ENCODE results near the gene ZFR2.

Gene ZFR2

GRCh38 chr19:3778899-3779723 is 89.7 kb downstream of the ZFR2 start:
- no peak overlapping the region for H3K4me3 Mint-ChIP-seq
- H3K4me1 Mint-ChIP-seq = peaks cover 0 to 4% of the 10 kb centered on the region in 2 donors
- peaks cover 16 to 34% of the 10 kb centered on the region in 2 donors for H3K36me3 Mint-ChIP-seq
- no peaks in the 10 kb centered on the region for H3K27me3 Mint-ChIP-seq
- H3K9me3 Mint-ChIP-seq = peaks cover 14 to 15% of the 10 kb centered on the region in 2 donors
- H3K27ac Mint-ChIP-seq = no peak overlapping the region
- DNase-seq (no peak), ATAC-seq (replicated peaks) (no peak)

- Mint-ChIP-seq H3K4me1 (peaks cover 4 to 5% of the 10 kb centered on the region in 2 donors), H3K9me3 (peaks cover 14 to 15% of the 10 kb centered on the region in 2 donors), H3K4me3 (no peak overlapping the region), H3K36me3 (peaks cover 16 to 31% of the 10 kb centered on the region in 2 donors), H3K27ac (no peak overlapping the region), H3K27me3 (no peaks in the 10 kb centered on the region)
- no peak for DNase-seq
- peak in 1 of 2 donors; percentile 7 for ATAC-seq (replicated peaks)
Observed at GRCh38 chr19:3778104-3778867, 90.6 kb downstream of the ZFR2 start.

- ATAC-seq (replicated peaks) (no peak), DNase-seq (no peak)
- no peak overlapping the region for H3K27ac Mint-ChIP-seq
- peaks cover 4 to 17% of the 10 kb centered on the region in 2 donors for H3K36me3 Mint-ChIP-seq
- H3K4me3 Mint-ChIP-seq = no peak overlapping the region
- peaks cover 4 to 10% of the 10 kb centered on the region in 2 donors for H3K4me1 Mint-ChIP-seq
- peaks cover 3 to 6% of the 10 kb centered on the region in 2 donors for H3K9me3 Mint-ChIP-seq
- no peaks in the 10 kb centered on the region for H3K27me3 Mint-ChIP-seq
Observed at GRCh38 chr19:3776479-3777040, 92.3 kb downstream of the ZFR2 start.

GRCh38 chr19:3775831-3776230 is 93.0 kb downstream of the ZFR2 start:
- no peak for DNase-seq

GRCh38 chr19:3775374-3775711 is 93.5 kb downstream of the ZFR2 start:
- Mint-ChIP-seq H3K36me3 (peaks cover 4 to 19% of the 10 kb centered on the region in 2 donors), H3K27ac (no peak overlapping the region), H3K9me3 (peaks cover 0 to 3% of the 10 kb centered on the region in 2 donors), H3K4me3 (no peak overlapping the region), H3K27me3 (no peaks in the 10 kb centered on the region), H3K4me1 (peaks cover 4 to 10% of the 10 kb centered on the region in 2 donors)
- DNase-seq (no peak), ATAC-seq (replicated peaks) (no peak)

More at GRCh38 chr19:3775831-3776230, 93.0 kb downstream of the ZFR2 start:
- no peak overlapping the region for H3K27ac Mint-ChIP-seq
- H3K9me3 Mint-ChIP-seq = peaks cover 0 to 3% of the 10 kb centered on the region in 2 donors
- H3K4me3 Mint-ChIP-seq = no peak overlapping the region
- H3K36me3 Mint-ChIP-seq = peaks cover 4 to 19% of the 10 kb centered on the region in 2 donors
- ATAC-seq (replicated peaks) = no peak
- H3K27me3 Mint-ChIP-seq = no peaks in the 10 kb centered on the region
- peaks cover 4 to 10% of the 10 kb centered on the region in 2 donors for H3K4me1 Mint-ChIP-seq

GRCh38 chr19:3774621-3775373 is 94.0 kb downstream of the ZFR2 start:
- H3K27ac Mint-ChIP-seq = no peak overlapping the region
- H3K27me3 Mint-ChIP-seq = no peaks in the 10 kb centered on the region
- peaks cover 6 to 23% of the 10 kb centered on the region in 2 donors for H3K36me3 Mint-ChIP-seq
- no peak for ATAC-seq (replicated peaks)
- H3K4me1 Mint-ChIP-seq = peaks cover 4 to 10% of the 10 kb centered on the region in 2 donors
- DNase-seq = no peak
- H3K4me3 Mint-ChIP-seq = no peak overlapping the region
- peaks cover 0 to 3% of the 10 kb centered on the region in 2 donors for H3K9me3 Mint-ChIP-seq

GRCh38 chr19:3773814-3774515 is 94.9 kb downstream of the ZFR2 start:
- no peaks in the 10 kb centered on the region for H3K27me3 Mint-ChIP-seq
- peaks cover 11 to 31% of the 10 kb centered on the region in 2 donors for H3K36me3 Mint-ChIP-seq
- no peak overlapping the region for H3K27ac Mint-ChIP-seq
- no peak overlapping the region for H3K4me3 Mint-ChIP-seq
- ATAC-seq (replicated peaks) (no peak), DNase-seq (no peak)
- peaks cover 0 to 3% of the 10 kb centered on the region in 2 donors for H3K9me3 Mint-ChIP-seq
- peaks cover 4 to 10% of the 10 kb centered on the region in 2 donors for H3K4me1 Mint-ChIP-seq

- ATAC-seq (replicated peaks) (no peak), DNase-seq (no peak)
- H3K4me3 Mint-ChIP-seq = no peak within 1 kb of the TSS
- peaks cover 0 to 3% of the 10 kb centered on the region in 2 donors for H3K9me3 Mint-ChIP-seq
- no peaks in the 10 kb centered on the region for H3K27me3 Mint-ChIP-seq
- H3K4me1 Mint-ChIP-seq = peaks cover 4 to 10% of the 10 kb centered on the region in 2 donors
- H3K36me3 Mint-ChIP-seq = peaks cover 22 to 39% of the 10 kb centered on the region in 2 donors
- no peak within 1 kb of the TSS for H3K27ac Mint-ChIP-seq
Observed at GRCh38 chr19:3771906-3772455, 96.9 kb downstream of the ZFR2 start, which contains the start of gene RAX2. TSS of gene RAX2 (minus strand) at chr19:3772228. CDS start at chr19:3771742, 486 bp downstream.

- ATAC-seq (replicated peaks) (no peak), DNase-seq (no peak)
- Mint-ChIP-seq H3K27ac (no peak overlapping the region), H3K4me1 (peaks cover 5 to 17% of the 10 kb centered on the region in 2 donors), H3K4me3 (no peak overlapping the region), H3K27me3 (no peaks in the 10 kb centered on the region), H3K36me3 (peaks cover 28 to 39% of the 10 kb centered on the region in 2 donors), H3K9me3 (no peaks in the 10 kb centered on the region)
Observed at GRCh38 chr19:3771000-3771905, 97.6 kb downstream of the ZFR2 start.

GRCh38 chr19:3770136-3770999 is 98.5 kb downstream of the ZFR2 start:
- no peak overlapping the region for H3K4me3 Mint-ChIP-seq
- no peak for DNase-seq
- no peak overlapping the region for H3K27ac Mint-ChIP-seq

GRCh38 chr19:3769494-3769893 is 99.3 kb downstream of the ZFR2 start:
- H3K27ac Mint-ChIP-seq = no peak overlapping the region

More at GRCh38 chr19:3770136-3770999, 98.5 kb downstream of the ZFR2 start:
- Mint-ChIP-seq H3K27me3 (no peaks in the 10 kb centered on the region), H3K9me3 (no peaks in the 10 kb centered on the region), H3K36me3 (peaks cover 30 to 36% of the 10 kb centered on the region in 2 donors), H3K4me1 (peaks cover 6 to 19% of the 10 kb centered on the region in 2 donors)
- ATAC-seq (replicated peaks) = no peak

GRCh38 chr19:3768748-3769099 is 100.1 kb downstream of the ZFR2 start:
- Mint-ChIP-seq H3K4me1 (peaks cover 6 to 16% of the 10 kb centered on the region in 2 donors), H3K27ac (no peak overlapping the region), H3K4me3 (no peak overlapping the region), H3K27me3 (no peaks in the 10 kb centered on the region), H3K36me3 (peaks cover 30 to 36% of the 10 kb centered on the region in 2 donors), H3K9me3 (no peaks in the 10 kb centered on the region)
- ATAC-seq (replicated peaks) (no peak), DNase-seq (no peak)

More at GRCh38 chr19:3769494-3769893, 99.3 kb downstream of the ZFR2 start:
- peaks cover 30 to 36% of the 10 kb centered on the region in 2 donors for H3K36me3 Mint-ChIP-seq
- H3K4me3 Mint-ChIP-seq = no peak overlapping the region
- H3K27me3 Mint-ChIP-seq = no peaks in the 10 kb centered on the region
- H3K9me3 Mint-ChIP-seq = no peaks in the 10 kb centered on the region
- ATAC-seq (replicated peaks) (no peak), DNase-seq (no peak)
- peaks cover 6 to 19% of the 10 kb centered on the region in 2 donors for H3K4me1 Mint-ChIP-seq

Data from stimulated activated naive B cell treated with anti-CD40 and anti-IgM and Interleukin-4, amounts not matched to agents 10 μg/mL and 1 μg/mL and 100 μg/mL, for 72 hours (primary cell).